Duodenal mucosa (tissue), 2 donors: ENCODE measurements around the gene GRK1.

ENCODE experiments used
- H3K27ac ChIP-seq: one replicate; pipeline ENCODE4 v1.7.0; 2013; ENCODE audit warnings: low read depth, low read length
- H3K27me3 ChIP-seq, 2 donors: one replicate each; pipeline ENCODE4 v1.7.0; 2013; ENCODE audit warnings: low read length in 2 of 2, control low read depth in 1 of 2; ENCODE audit not compliant: insufficient read depth in 2 of 2, control insufficient read depth in 1 of 2
- H3K36me3 ChIP-seq, 2 donors: one replicate each; pipeline ENCODE4 v1.7.0; 2013; ENCODE audit warnings: low read length in 2 of 2, control low read depth in 1 of 2; ENCODE audit not compliant: insufficient read depth in 2 of 2, control insufficient read depth in 1 of 2
- H3K4me1 ChIP-seq, 2 donors: one replicate each; pipeline ENCODE4 v1.7.0; 2013; ENCODE audit warnings: low read length in 2 of 2, control low read depth in 1 of 2; ENCODE audit not compliant: insufficient read depth in 2 of 2, control insufficient read depth in 1 of 2
- H3K4me3 ChIP-seq, 2 donors: one replicate each; pipeline ENCODE4 v1.7.0; 2013; ENCODE audit warnings: low read length in 2 of 2, low read depth in 1 of 2
- H3K9ac ChIP-seq, 2 donors: one replicate each; pipeline ENCODE4 v1.7.0; 2013; ENCODE audit warnings: low read length in 2 of 2, low read depth in 1 of 2
- H3K9me3 ChIP-seq, 2 donors: one replicate each; pipeline ENCODE4 v1.7.0; 2013; ENCODE audit warnings: low read length in 2 of 2, control low read depth in 1 of 2; ENCODE audit not compliant: control insufficient read depth in 1 of 2

GRK1 gene

GRCh38 chr13:113730258-113730691 lies 63.3 kb downstream of the GRK1 start:
- Histone ChIP-seq H3K36me3 (no peaks in the 10 kb centered on the region), H3K27me3 (peaks cover 0 to 5% of the 10 kb centered on the region in 2 donors), H3K27ac (no peak overlapping the region), H3K4me1 (no peaks in the 10 kb centered on the region), H3K4me3 (no peak overlapping the region), H3K9me3 (no peaks in the 10 kb centered on the region), H3K9ac (no peak overlapping the region)

GRCh38 chr13:113730831-113731191 lies 63.8 kb downstream of the GRK1 start:
- Histone ChIP-seq H3K4me1 (peaks cover 0 to under 1% of the 10 kb centered on the region in 2 donors), H3K4me3 (no peak overlapping the region), H3K27ac (no peak overlapping the region), H3K27me3 (peaks cover 0 to 5% of the 10 kb centered on the region in 2 donors), H3K9ac (no peak overlapping the region), H3K36me3 (no peaks in the 10 kb centered on the region), H3K9me3 (no peaks in the 10 kb centered on the region)

- Histone ChIP-seq H3K9me3 (no peaks in the 10 kb centered on the region), H3K9ac (no peak overlapping the region), H3K4me3 (no peak overlapping the region), H3K27ac (no peak overlapping the region), H3K27me3 (peaks cover 0 to 5% of the 10 kb centered on the region in 2 donors), H3K4me1 (peaks cover 7% of the 10 kb centered on the region in 2 donors), H3K36me3 (no peaks in the 10 kb centered on the region)
Observed at GRCh38 chr13:113731192-113732175, 64.5 kb downstream of the GRK1 start.

- Histone ChIP-seq H3K36me3 (no peaks in the 10 kb centered on the region), H3K4me3 (no peak overlapping the region), H3K4me1 (peaks cover 10 to 12% of the 10 kb centered on the region in 2 donors), H3K9me3 (no peaks in the 10 kb centered on the region), H3K27me3 (peaks cover 0 to 5% of the 10 kb centered on the region in 2 donors), H3K27ac (no peak overlapping the region), H3K9ac (no peak overlapping the region)
Observed at GRCh38 chr13:113732176-113732960, 65.3 kb downstream of the GRK1 start.

GRCh38 chr13:113732961-113733950 lies 66.2 kb downstream of the GRK1 start:
- Histone ChIP-seq H3K36me3 (no peaks in the 10 kb centered on the region), H3K4me3 (no peak overlapping the region), H3K9ac (no peak overlapping the region), H3K9me3 (no peaks in the 10 kb centered on the region), H3K27ac (no peak overlapping the region), H3K4me1 (peaks cover 10 to 12% of the 10 kb centered on the region in 2 donors), H3K27me3 (peaks cover 0 to 5% of the 10 kb centered on the region in 2 donors)

GRCh38 chr13:113734099-113734825 lies 67.2 kb downstream of the GRK1 start:
- H3K4me3 ChIP-seq = no peak overlapping the region

GRCh38 chr13:113734826-113735125 lies 67.8 kb downstream of the GRK1 start:
- Histone ChIP-seq H3K4me3 (no peak overlapping the region), H3K36me3 (no peaks in the 10 kb centered on the region), H3K4me1 (peaks cover 10 to 12% of the 10 kb centered on the region in 2 donors), H3K9me3 (no peaks in the 10 kb centered on the region), H3K27ac (no peak overlapping the region), H3K27me3 (peaks cover 0 to 5% of the 10 kb centered on the region in 2 donors), H3K9ac (no peak overlapping the region)

More at GRCh38 chr13:113734099-113734825, 67.2 kb downstream of the GRK1 start:
- H3K9ac ChIP-seq = no peak overlapping the region
- no peaks in the 10 kb centered on the region for H3K36me3 ChIP-seq
- H3K4me1 ChIP-seq = peaks cover 10 to 12% of the 10 kb centered on the region in 2 donors
- no peak overlapping the region for H3K27ac ChIP-seq
- H3K27me3 ChIP-seq = peaks cover 0 to 5% of the 10 kb centered on the region in 2 donors
- no peaks in the 10 kb centered on the region for H3K9me3 ChIP-seq

GRCh38 chr13:113735194-113735593 lies 68.2 kb downstream of the GRK1 start:
- H3K4me3 ChIP-seq = no peak overlapping the region
- no peaks in the 10 kb centered on the region for H3K9me3 ChIP-seq
- H3K27ac ChIP-seq = no peak overlapping the region
- no peaks in the 10 kb centered on the region for H3K36me3 ChIP-seq
- H3K27me3 ChIP-seq = peaks cover 0 to 8% of the 10 kb centered on the region in 2 donors
- H3K9ac ChIP-seq = no peak overlapping the region
- H3K4me1 ChIP-seq = peaks cover 10 to 12% of the 10 kb centered on the region in 2 donors

- no peaks in the 10 kb centered on the region for H3K9me3 ChIP-seq
- no peak overlapping the region for H3K27ac ChIP-seq
- no peak overlapping the region for H3K9ac ChIP-seq
- no peak overlapping the region for H3K4me3 ChIP-seq
- H3K27me3 ChIP-seq = peaks cover 0 to 11% of the 10 kb centered on the region in 2 donors
- peaks cover 10 to 12% of the 10 kb centered on the region in 2 donors for H3K4me1 ChIP-seq
- H3K36me3 ChIP-seq = no peaks in the 10 kb centered on the region
Observed at GRCh38 chr13:113735750-113736149, 68.7 kb downstream of the GRK1 start.
